H9 (cell line): ENCODE data around the gene MATN1. TPM values are rescaled to one million over a fixed set of nuclear protein-coding genes. Genes with fewer than 3 reads are reported as not detected.

Experiments
- DNase-seq: peaks from one replicate; pipeline ENCODE4 v3.0.0-alpha.2; 2017
- H2AFZ ChIP-seq: one replicate; pipeline ENCODE4 v1.6.1; 2013; ENCODE audit warnings: mild to moderate bottlenecking, low read length, control low read depth, moderate library complexity
- H2AK5ac ChIP-seq: 2 replicates; pipeline ENCODE4 v1.6.1; 2013; ENCODE audit warnings: low read length, control low read depth, mixed read lengths; ENCODE audit not compliant: insufficient read length
- H2BK120ac ChIP-seq: one replicate; pipeline ENCODE4 v1.6.1; 2013; ENCODE audit warnings: low read depth, mild to moderate bottlenecking, low read length, control low read depth, inconsistent platforms; ENCODE audit not compliant: poor library complexity, severe bottlenecking
- H2BK12ac ChIP-seq: 2 replicates; pipeline ENCODE4 v1.6.1; 2013; ENCODE audit warnings: low read length, control low read depth, mixed read lengths, low read depth; ENCODE audit not compliant: insufficient read length
- H2BK15ac ChIP-seq: 2 replicates; pipeline ENCODE4 v1.6.1; 2013; ENCODE audit warnings: low read depth, low read length, control low read depth
- H2BK20ac ChIP-seq: one replicate; pipeline ENCODE4 v1.6.1; 2013; ENCODE audit warnings: low read depth, mild to moderate bottlenecking, low read length, control low read depth, inconsistent platforms; ENCODE audit not compliant: poor library complexity, severe bottlenecking
- H2BK5ac ChIP-seq: 2 replicates; pipeline ENCODE4 v1.6.1; 2013; ENCODE audit warnings: low read length, control low read depth, mixed read lengths; ENCODE audit not compliant: insufficient read length
- H3K14ac ChIP-seq: 2 replicates; pipeline ENCODE4 v1.6.1; 2013; ENCODE audit warnings: low read length, control low read depth; ENCODE audit not compliant: insufficient read depth
- H3K18ac ChIP-seq: 2 replicates; pipeline ENCODE4 v1.6.1; 2013; ENCODE audit warnings: low read depth, mild to moderate bottlenecking, mixed read lengths, low read length, control low read depth; ENCODE audit not compliant: insufficient read length
- H3K23ac ChIP-seq: 2 replicates; pipeline ENCODE4 v1.6.1; 2013; ENCODE audit warnings: low read length, control low read depth, mixed read lengths, low read depth; ENCODE audit not compliant: insufficient read length
- H3K23me2 ChIP-seq: 2 replicates; pipeline ENCODE4 v1.6.1; 2013; ENCODE audit warnings: low read depth, mild to moderate bottlenecking, mixed read lengths, low read length, control low read depth; ENCODE audit not compliant: insufficient read length, poor library complexity, severe bottlenecking
- H3K27ac ChIP-seq: 2 replicates; pipeline ENCODE4 v1.5.1; 2013; ENCODE audit warnings: low read length, control low read depth, mixed read lengths, low read depth; ENCODE audit not compliant: insufficient read length
- H3K27me3 ChIP-seq: 2 replicates; pipeline ENCODE4 v1.6.1; 2013; ENCODE audit warnings: low read length, control low read depth, inconsistent platforms; ENCODE audit not compliant: insufficient read depth
- H3K4ac ChIP-seq: 2 replicates; pipeline ENCODE4 v1.6.1; 2013; ENCODE audit warnings: low read depth, mild to moderate bottlenecking, control low read depth, inconsistent platforms, low read length, moderate library complexity
- H3K4me1 ChIP-seq: 2 replicates; pipeline ENCODE4 v1.6.1; 2013; ENCODE audit warnings: low read length, control low read depth, inconsistent platforms; ENCODE audit not compliant: insufficient read depth
- H3K4me2 ChIP-seq: 2 replicates; pipeline ENCODE4 v1.6.1; 2013; ENCODE audit warnings: low read length, control low read depth, mixed read lengths; ENCODE audit not compliant: insufficient read length, insufficient read depth
- H3K56ac ChIP-seq: 2 replicates; pipeline ENCODE4 v1.6.1; 2013; ENCODE audit warnings: low read depth, mild to moderate bottlenecking, mixed read lengths, low read length, control low read depth; ENCODE audit not compliant: insufficient read length
- H3K79me1 ChIP-seq: 2 replicates; pipeline ENCODE4 v1.6.1; 2013; ENCODE audit warnings: low read depth, mild to moderate bottlenecking, moderate library complexity, low read length, control low read depth, inconsistent platforms; ENCODE audit not compliant: insufficient read depth, poor library complexity, severe bottlenecking
- H3K79me2 ChIP-seq: 2 replicates; pipeline ENCODE4 v1.6.1; 2013; ENCODE audit warnings: low read length, control low read depth, inconsistent platforms; ENCODE audit not compliant: insufficient read depth
- H3K9ac ChIP-seq: 2 replicates; pipeline ENCODE4 v1.6.1; 2013; ENCODE audit warnings: low read length, control low read depth, mixed read lengths; ENCODE audit not compliant: insufficient read length; ENCODE audit errors: extremely low read depth
- H3K9me3 ChIP-seq: one replicate; pipeline ENCODE4 v1.6.1; 2013; ENCODE audit warnings: low read depth, low read length, inconsistent platforms; ENCODE audit not compliant: control insufficient read depth
- H3T11ph ChIP-seq: one replicate; pipeline ENCODE4 v1.6.1; 2013; ENCODE audit warnings: mild to moderate bottlenecking, low read length, control low read depth, inconsistent platforms
- H4K20me1 ChIP-seq: one replicate; pipeline ENCODE4 v1.6.1; 2013; ENCODE audit not compliant: control insufficient read depth, insufficient read length, insufficient read depth
- H4K5ac ChIP-seq: 2 replicates; pipeline ENCODE4 v1.6.1; 2013; ENCODE audit warnings: low read depth, mild to moderate bottlenecking, mixed read lengths, low read length, control low read depth; ENCODE audit not compliant: insufficient read length
- H4K8ac ChIP-seq: replicated peaks from 2 replicates; pipeline ENCODE4 v1.6.1; 2013; ENCODE audit warnings: low read length, control low read depth, mixed read lengths, low read depth; ENCODE audit not compliant: insufficient read length
- H4K91ac ChIP-seq: 2 replicates; pipeline ENCODE4 v1.6.1; 2013; ENCODE audit warnings: low read depth, mild to moderate bottlenecking, moderate library complexity, mixed read lengths, low read length, control low read depth; ENCODE audit not compliant: insufficient read length
- H3K27ac Mint-ChIP-seq, 3 experiments: 2 replicates in 2 of 3; 3 replicates in 1 of 3; pipeline ENCODE4 v1.8.0; 2020 to 2021; ENCODE audit warnings: mixed read lengths in 3 of 3, mild to moderate bottlenecking in 1 of 3, moderate library complexity in 1 of 3
- H3K27me3 Mint-ChIP-seq: 2 replicates; pipeline ENCODE4 v1.8.0; 2021; ENCODE audit warnings: low read depth, mild to moderate bottlenecking, moderate library complexity, mixed read lengths
- H3K36me3 Mint-ChIP-seq, 3 experiments: 2 replicates in 2 of 3; 3 replicates in 1 of 3; pipeline ENCODE4 v1.8.0; 2020 to 2021; ENCODE audit warnings: low read depth in 3 of 3, mixed read lengths in 3 of 3; ENCODE audit not compliant: insufficient read depth in 1 of 3
- H3K4me1 Mint-ChIP-seq, 2 experiments: 2 replicates each; pipeline ENCODE4 v1.8.0; 2020; ENCODE audit warnings: mixed read lengths in 2 of 2
- H3K4me3 Mint-ChIP-seq, 2 experiments: 2 replicates in 1 of 2; 3 replicates in 1 of 2; pipeline ENCODE4 v1.8.0; 2020 to 2021; ENCODE audit warnings: mild to moderate bottlenecking in 2 of 2, mixed read lengths in 2 of 2, moderate library complexity in 1 of 2
- H3K9me3 Mint-ChIP-seq, 2 experiments: 2 replicates in 1 of 2; 3 replicates in 1 of 2; pipeline ENCODE4 v1.8.0; 2020; ENCODE audit warnings: mild to moderate bottlenecking in 2 of 2, mixed read lengths in 2 of 2, moderate library complexity in 1 of 2
- CTCF ChIP-seq: fragments of 200-600 bp; sonication (generic); conservative IDR thresholded peaks from 3 replicates; pipeline ENCODE4 v1.8.0; 2021; ENCODE audit warnings: antibody characterized with exemption, mild to moderate bottlenecking
- WGBS: extraction: QIAGEN DNeasy Blood & Tissue Kit; methylation state at CpG from one replicate; pipeline ENCODE4 v1.1.7; 2013; ENCODE audit warnings: missing lambda C conversion rate, low lambda C conversion rate, mixed read lengths; ENCODE audit not compliant: insufficient read length; ENCODE audit errors: extremely low coverage; 5-methylcytosine and 5-hydroxymethylcytosine counted together
- total RNA-seq: library from RNA; stranded (reverse); gene quantifications from 2 replicates; pipeline ENCODE4 v1.2.1, GENCODE V29; 2021

MATN1 gene
- total RNA-seq, 1 experiment from 2014 or later = not detected

GRCh38 chr1:30765556-30766434 is 42.4 kb upstream of the MATN1 start:
- Mint-ChIP-seq H3K36me3 (no peaks in the 10 kb centered on the region), H3K9me3 (no peaks in the 10 kb centered on the region; a peak in 1 of 5 replicates), H3K4me1 (peaks cover 8 to 12% of the 10 kb centered on the region in 2 experiments), H3K4me3 (no peak overlapping the region), H3K27me3 (no peaks in the 10 kb centered on the region), H3K27ac (no peak overlapping the region; a peak in 1 of 7 replicates)
- H2BK12ac ChIP-seq = no peak overlapping the region
- no peaks in the 10 kb centered on the region; the same call in 1 of the 2 replicates for H3K27me3 ChIP-seq
- no peak overlapping the region for H2AK5ac ChIP-seq
- DNase-seq = no peak
- H3K79me1 ChIP-seq = no peaks in the 10 kb centered on the region
- no peaks in the 10 kb centered on the region for H3K9me3 ChIP-seq
- H2BK20ac ChIP-seq = no peak overlapping the region
- H3K4me2 ChIP-seq = no peak overlapping the region
- H3K4ac ChIP-seq = no peak overlapping the region
- H2BK120ac ChIP-seq = no peak overlapping the region
- no peak overlapping the region for H3K56ac ChIP-seq
- no peaks in the 10 kb centered on the region for H4K20me1 ChIP-seq
- H3K14ac ChIP-seq = no peak overlapping the region
- H3K23me2 ChIP-seq = no peaks in the 10 kb centered on the region
- no peak overlapping the region for H4K5ac ChIP-seq
- no peak overlapping the region for H3K27ac ChIP-seq
- H3K79me2 ChIP-seq = no peaks in the 10 kb centered on the region
- no peak overlapping the region for H3K9ac ChIP-seq
- no peak overlapping the region for H2AFZ ChIP-seq
- H3T11ph ChIP-seq = no peak overlapping the region
- H3K18ac ChIP-seq = no peak overlapping the region
- no peak for TF ChIP-seq CTCF
- H3K23ac ChIP-seq = no peak overlapping the region
- H4K91ac ChIP-seq = no peak overlapping the region
- no peak overlapping the region for H4K8ac ChIP-seq
- WGBS = no CpG with 5 or more reads among the region's 15 CpGs
- no peaks in the 10 kb centered on the region for H3K4me1 ChIP-seq
- H2BK5ac ChIP-seq = no peak overlapping the region
- no peak overlapping the region for H2BK15ac ChIP-seq
